SK-N-MC (cell line): ENCODE data around the gene RINT1.

Experiments used
- EZH2 ChIP-seq: fragments of 200-600 bp; sonication (generic); IDR thresholded peaks from one replicate; pipeline ENCODE4 v1.6.1; 2017; ENCODE audit warnings: antibody characterized with exemption
- FOXP2 ChIP-seq: optimal IDR thresholded peaks from 2 replicates; pipeline ENCODE3; 2011; ENCODE audit warnings: mild to moderate bottlenecking, moderate library complexity; ENCODE audit not compliant: insufficient read depth; ENCODE audit errors: extremely low read length, control extremely low read depth
- POLR2AphosphoS5 ChIP-seq: IDR thresholded peaks from 2 replicates; pipeline ENCODE4 v1.6.1; 2012; ENCODE audit warnings: mild to moderate bottlenecking, low read depth, low read length, borderline replicate concordance

GRCh38 chr7:105487579-105488571 is 44.1 kb upstream of the RINT1 start:
- TF ChIP-seq EZH2: no peak
- TF ChIP-seq POLR2AphosphoS5: no peak
- no peak for TF ChIP-seq FOXP2
